ENCODE results near the gene KCNJ9. TPM values are rescaled to one million over a fixed set of nuclear protein-coding genes. Genes with fewer than 3 reads are reported as not detected.

The KCNJ9 gene
- total RNA-seq, 2 experiments from 2014 or later = not detected

- ChIA-PET CTCF (no interaction called here), POLR2A (no interaction called here)
- peaks cover 17% of the 10 kb centered on the region for H3K27me3 Mint-ChIP-seq
- no peaks in the 10 kb centered on the region for H3K4me1 Mint-ChIP-seq
- H3K27ac Mint-ChIP-seq = no peak overlapping the region
- H3K9me3 Mint-ChIP-seq = no peaks in the 10 kb centered on the region
- H3K36me3 Mint-ChIP-seq (ENCODE audit: low read depth) = no peaks in the 10 kb centered on the region
- H3K4me3 Mint-ChIP-seq = no peak overlapping the region
- no peak for DNase-seq
These were observed 47.7 kb downstream of the KCNJ9 start for GRCh38 chr1:160129046-160129445.

GRCh38 chr1:160129558-160129957, 48.2 kb downstream of the KCNJ9 start:
- CTCF ChIA-PET = no interaction called here

GRCh38 chr1:160129966-160130365, 48.6 kb downstream of the KCNJ9 start:
- no peaks in the 10 kb centered on the region for H3K36me3 Mint-ChIP-seq (ENCODE audit: low read depth)
- no peak for DNase-seq
- no peak overlapping the region for H3K27ac Mint-ChIP-seq
- H3K27me3 Mint-ChIP-seq = peaks cover 17% of the 10 kb centered on the region
- ChIA-PET CTCF (interaction anchor here (0.6 kb wide), 1 partner anchor 861 kb away, joined by 3 read pairs; no protein-coding TSS in a partner anchor), POLR2A (no interaction called here)
- H3K4me3 Mint-ChIP-seq = no peak overlapping the region
- H3K4me1 Mint-ChIP-seq = no peaks in the 10 kb centered on the region
- no peaks in the 10 kb centered on the region for H3K9me3 Mint-ChIP-seq

More at GRCh38 chr1:160129558-160129957, 48.2 kb downstream of the KCNJ9 start:
- Mint-ChIP-seq H3K9me3 (no peaks in the 10 kb centered on the region), H3K27ac (no peak overlapping the region), H3K36me3 (ENCODE audit: low read depth) (no peaks in the 10 kb centered on the region), H3K4me1 (no peaks in the 10 kb centered on the region), H3K4me3 (no peak overlapping the region), H3K27me3 (peaks cover 17% of the 10 kb centered on the region)
- POLR2A ChIA-PET = no interaction called here
- no peak for DNase-seq

- peaks cover 17% of the 10 kb centered on the region for H3K27me3 Mint-ChIP-seq
- no peak overlapping the region for H3K4me3 Mint-ChIP-seq
- no peaks in the 10 kb centered on the region for H3K9me3 Mint-ChIP-seq
- H3K4me1 Mint-ChIP-seq = no peaks in the 10 kb centered on the region
- no peaks in the 10 kb centered on the region for H3K36me3 Mint-ChIP-seq (ENCODE audit: low read depth)
- no peak overlapping the region for H3K27ac Mint-ChIP-seq
- CTCF ChIA-PET = interaction anchor here (0.6 kb wide), 1 partner anchor 861 kb away, joined by 3 read pairs; no protein-coding TSS in a partner anchor
- no peak for DNase-seq
- POLR2A ChIA-PET = no interaction called here
These were observed 49.1 kb downstream of the KCNJ9 start for GRCh38 chr1:160130486-160130885.

DNA sequence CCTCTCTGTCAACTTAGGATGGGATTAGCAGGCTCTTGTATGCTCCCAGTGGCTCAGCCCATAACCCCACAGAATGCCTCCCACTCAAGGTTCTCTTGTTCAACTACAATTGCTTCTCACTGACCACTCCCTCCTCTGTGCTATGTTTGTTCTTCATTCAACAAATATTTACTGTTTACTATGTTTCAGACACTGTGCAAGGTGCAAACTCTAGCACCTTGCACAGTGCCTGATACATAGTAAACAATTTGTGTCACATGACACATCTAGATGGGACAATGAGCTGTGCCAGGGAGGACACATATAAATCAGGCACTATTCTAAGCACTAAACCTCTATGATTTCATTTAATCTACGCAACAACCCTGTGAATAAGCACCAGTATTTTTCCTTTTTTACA, 49.6 kb downstream of the KCNJ9 start:
- no peak for DNase-seq
- ChIA-PET CTCF (interaction anchor here (1.2 kb wide), 1 partner anchor 14 kb away, joined by 3 read pairs; no protein-coding TSS in a partner anchor), POLR2A (no interaction called here)
- Mint-ChIP-seq H3K9me3 (no peaks in the 10 kb centered on the region), H3K36me3 (ENCODE audit: low read depth) (no peaks in the 10 kb centered on the region), H3K27me3 (peaks cover 17% of the 10 kb centered on the region), H3K4me3 (no peak overlapping the region), H3K27ac (no peak overlapping the region), H3K4me1 (no peaks in the 10 kb centered on the region)

DNA sequence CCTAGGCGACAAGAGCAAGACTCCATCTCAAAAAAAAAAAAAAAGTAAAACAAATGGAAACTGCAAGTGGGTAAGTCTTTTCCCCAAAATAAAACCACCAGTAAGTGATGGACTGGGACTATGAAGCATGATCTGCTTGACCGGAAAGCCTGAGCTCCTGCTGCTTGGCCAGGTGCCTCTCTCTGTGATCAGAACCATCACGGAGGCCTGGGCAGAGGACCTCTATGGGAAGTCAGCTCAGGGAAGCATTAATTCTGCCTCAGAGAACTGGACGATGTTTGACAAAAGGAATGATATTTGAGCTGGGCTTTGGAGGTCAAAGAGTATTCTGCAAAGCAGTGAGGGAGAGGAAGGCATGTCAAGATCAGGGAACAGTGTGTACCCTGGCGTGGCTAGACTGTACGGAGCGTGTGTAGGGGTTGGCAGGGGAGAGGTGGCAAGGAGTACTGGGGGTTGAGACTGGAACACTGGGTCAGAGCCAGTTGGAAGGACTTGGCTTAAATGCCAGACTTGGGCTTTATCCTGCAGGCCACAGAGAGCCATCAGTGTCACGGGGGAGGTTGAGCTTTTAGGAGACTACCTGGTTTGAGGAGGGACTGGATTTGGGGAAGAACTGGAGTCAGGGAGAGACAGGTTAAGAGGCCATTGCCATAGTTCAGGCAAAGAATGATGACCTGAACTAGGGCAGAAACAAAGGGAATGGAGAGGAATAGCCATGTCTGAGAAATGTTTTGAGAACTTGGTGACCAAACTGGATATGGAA, 50.6 kb downstream of the KCNJ9 start:
- no peak for DNase-seq
- peaks cover 17% of the 10 kb centered on the region for H3K27me3 Mint-ChIP-seq
- H3K4me1 Mint-ChIP-seq = no peaks in the 10 kb centered on the region
- no peak overlapping the region for H3K4me3 Mint-ChIP-seq
- no peaks in the 10 kb centered on the region for H3K9me3 Mint-ChIP-seq
- no peak overlapping the region for H3K27ac Mint-ChIP-seq
- no peaks in the 10 kb centered on the region for H3K36me3 Mint-ChIP-seq (ENCODE audit: low read depth)
- CTCF ChIA-PET = interaction anchor here (1.2 kb wide), 1 partner anchor 15 kb away, joined by 3 read pairs; no protein-coding TSS in a partner anchor
- POLR2A ChIA-PET = no interaction called here

DNA sequence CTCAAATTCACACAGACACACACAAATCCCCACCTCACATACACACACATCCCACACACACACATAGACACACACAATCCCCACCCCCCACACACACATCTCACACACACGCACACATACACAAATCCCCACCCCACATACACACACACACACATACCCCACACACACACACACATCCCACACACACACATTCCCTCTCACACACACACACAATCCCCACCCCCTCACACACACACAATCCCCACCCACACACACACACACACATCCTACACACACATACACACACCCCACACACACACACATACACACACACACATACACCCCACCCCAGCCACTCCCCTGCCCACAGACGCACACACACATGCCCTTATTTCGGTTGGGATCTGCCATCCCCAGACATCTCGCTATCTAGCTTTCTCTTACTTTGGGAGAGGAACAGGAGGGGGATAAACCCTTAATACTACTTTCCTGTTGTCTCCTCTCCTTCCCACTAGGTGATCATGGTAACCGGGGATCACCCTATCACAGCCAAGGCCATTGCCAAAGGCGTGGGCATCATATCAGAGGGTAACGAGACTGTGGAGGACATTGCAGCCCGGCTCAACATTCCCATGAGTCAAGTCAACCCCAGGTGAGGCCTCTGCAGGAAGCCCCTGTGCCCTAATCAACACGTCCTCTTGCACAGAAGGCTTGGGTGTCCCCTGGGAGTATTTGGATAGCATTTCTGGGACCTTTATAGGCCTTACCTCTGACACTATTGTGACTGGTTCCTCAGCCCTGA, 52.8 kb downstream of the KCNJ9 start:
- no peak for DNase-seq
- CTCF ChIA-PET = no interaction called here
- no peaks in the 10 kb centered on the region for H3K4me1 Mint-ChIP-seq
- no peaks in the 10 kb centered on the region for H3K9me3 Mint-ChIP-seq
- no peaks in the 10 kb centered on the region for H3K36me3 Mint-ChIP-seq (ENCODE audit: low read depth)
- peaks cover 17% of the 10 kb centered on the region for H3K27me3 Mint-ChIP-seq
- POLR2A ChIA-PET = no interaction called here
- H3K4me3 Mint-ChIP-seq = no peak overlapping the region
- no peak overlapping the region for H3K27ac Mint-ChIP-seq

DNA sequence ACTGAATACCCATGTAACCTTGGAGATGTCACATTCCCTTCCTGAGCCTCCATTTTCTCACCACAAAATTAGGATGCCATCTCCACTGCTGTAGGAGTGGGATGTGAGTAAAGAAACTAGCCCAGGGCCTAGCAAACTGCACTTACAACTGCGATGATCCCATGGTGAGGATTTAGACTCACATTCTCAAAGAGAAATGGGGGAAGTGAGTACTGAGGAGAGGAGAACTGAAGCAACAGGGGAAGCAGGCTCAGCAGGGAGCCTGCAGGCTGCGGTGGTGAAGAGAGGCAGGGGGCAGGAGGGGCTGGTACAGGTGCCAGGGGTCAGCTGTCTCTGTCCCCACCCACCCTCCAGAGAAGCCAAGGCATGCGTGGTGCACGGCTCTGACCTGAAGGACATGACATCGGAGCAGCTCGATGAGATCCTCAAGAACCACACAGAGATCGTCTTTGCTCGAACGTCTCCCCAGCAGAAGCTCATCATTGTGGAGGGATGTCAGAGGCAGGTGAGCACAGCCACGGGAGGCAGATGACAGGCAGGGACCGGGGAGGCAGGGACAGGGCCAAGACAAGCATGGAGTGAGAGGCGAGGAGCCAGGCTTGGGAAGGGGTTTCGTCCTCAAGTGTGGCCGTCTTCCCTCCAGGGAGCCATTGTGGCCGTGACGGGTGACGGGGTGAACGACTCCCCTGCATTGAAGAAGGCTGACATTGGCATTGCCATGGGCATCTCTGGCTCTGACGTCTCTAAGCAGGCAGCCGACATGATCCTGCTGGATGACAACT, 53.6 kb downstream of the KCNJ9 start:
- peaks cover 17% of the 10 kb centered on the region for H3K27me3 Mint-ChIP-seq
- H3K9me3 Mint-ChIP-seq = no peaks in the 10 kb centered on the region
- DNase-seq = no peak
- H3K27ac Mint-ChIP-seq = no peak overlapping the region
- H3K4me1 Mint-ChIP-seq = no peaks in the 10 kb centered on the region
- POLR2A ChIA-PET = no interaction called here
- no peaks in the 10 kb centered on the region for H3K36me3 Mint-ChIP-seq (ENCODE audit: low read depth)
- no peak overlapping the region for H3K4me3 Mint-ChIP-seq
- CTCF ChIA-PET = no interaction called here

- no peak overlapping the region for H3K27ac Mint-ChIP-seq
- no peak overlapping the region for H3K4me3 Mint-ChIP-seq
- CTCF ChIA-PET = no interaction called here
- POLR2A ChIA-PET = no interaction called here
- no peaks in the 10 kb centered on the region for H3K9me3 Mint-ChIP-seq
- H3K27me3 Mint-ChIP-seq = peaks cover 17% of the 10 kb centered on the region
- H3K4me1 Mint-ChIP-seq = no peaks in the 10 kb centered on the region
- no peak for DNase-seq
- no peaks in the 10 kb centered on the region for H3K36me3 Mint-ChIP-seq (ENCODE audit: low read depth)
These were observed 55.0 kb downstream of the KCNJ9 start for GRCh38 chr1:160136121-160136925.

DNA sequence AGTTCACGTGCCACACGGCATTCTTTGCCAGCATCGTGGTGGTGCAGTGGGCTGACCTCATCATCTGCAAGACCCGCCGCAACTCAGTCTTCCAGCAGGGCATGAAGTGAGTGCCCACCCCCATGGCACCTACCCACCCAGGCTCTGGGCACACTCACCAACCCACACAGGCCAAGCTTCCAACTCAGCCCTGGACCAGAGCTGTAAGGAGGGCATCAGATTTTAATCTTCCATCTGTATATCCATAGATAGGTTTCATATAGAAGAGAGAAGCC, 55.5 kb downstream of the KCNJ9 start:
- ChIA-PET POLR2A (no interaction called here), CTCF (no interaction called here)
- no peaks in the 10 kb centered on the region for H3K9me3 Mint-ChIP-seq
- peaks cover 16% of the 10 kb centered on the region for H3K27me3 Mint-ChIP-seq
- H3K4me1 Mint-ChIP-seq = no peaks in the 10 kb centered on the region
- H3K4me3 Mint-ChIP-seq = no peak overlapping the region
- no peak overlapping the region for H3K27ac Mint-ChIP-seq
- no peaks in the 10 kb centered on the region for H3K36me3 Mint-ChIP-seq (ENCODE audit: low read depth)
- no peak for DNase-seq

GRCh38 chr1:160137216-160137862, 56.0 kb downstream of the KCNJ9 start:
- Mint-ChIP-seq H3K4me3 (no peak overlapping the region), H3K9me3 (no peaks in the 10 kb centered on the region), H3K27ac (no peak overlapping the region), H3K4me1 (no peaks in the 10 kb centered on the region), H3K36me3 (ENCODE audit: low read depth) (no peaks in the 10 kb centered on the region), H3K27me3 (peaks cover 14% of the 10 kb centered on the region)
- ChIA-PET CTCF (interaction anchor here (1.2 kb wide), 1 partner anchor 235 kb away, joined by 3 read pairs; no protein-coding TSS in a partner anchor), POLR2A (no interaction called here)
- DNase-seq = no peak

DNA sequence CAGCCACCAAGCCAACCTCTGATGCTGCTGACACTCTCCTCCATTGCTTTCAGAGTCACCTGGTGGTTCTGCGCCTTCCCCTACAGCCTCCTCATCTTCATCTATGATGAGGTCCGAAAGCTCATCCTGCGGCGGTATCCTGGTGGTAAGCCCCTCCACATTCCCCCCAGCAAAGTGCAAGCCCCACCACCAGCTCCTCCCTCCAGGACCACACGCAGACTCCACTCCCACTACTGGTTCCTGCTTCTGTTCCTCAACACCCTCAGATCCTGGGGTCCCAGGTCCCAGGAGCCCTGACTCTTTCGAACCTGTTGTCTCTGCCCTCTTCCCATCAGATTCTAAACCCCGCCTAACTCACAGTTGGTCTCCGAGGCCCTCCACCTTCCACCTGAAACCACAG, 58.5 kb downstream of the KCNJ9 start:
- no peaks in the 10 kb centered on the region for H3K36me3 Mint-ChIP-seq (ENCODE audit: low read depth)
- H3K9me3 Mint-ChIP-seq = no peaks in the 10 kb centered on the region
- no peaks in the 10 kb centered on the region for H3K4me1 Mint-ChIP-seq
- peaks cover 9% of the 10 kb centered on the region for H3K27me3 Mint-ChIP-seq
- no peak for DNase-seq
- H3K27ac Mint-ChIP-seq = no peak overlapping the region
- no peak overlapping the region for H3K4me3 Mint-ChIP-seq
- ChIA-PET POLR2A (no interaction called here), CTCF (no interaction called here)
